ENCODE measurements around the gene PLET1. TPM values are rescaled to one million over a fixed set of nuclear protein-coding genes. Genes with fewer than 3 reads are reported as not detected.
A peak's percentile ranks its signal among the peaks of the same experiment; 100 is the strongest.

The PLET1 gene
- total RNA-seq, 4 donors from 2014 or later = not detected

DNA sequence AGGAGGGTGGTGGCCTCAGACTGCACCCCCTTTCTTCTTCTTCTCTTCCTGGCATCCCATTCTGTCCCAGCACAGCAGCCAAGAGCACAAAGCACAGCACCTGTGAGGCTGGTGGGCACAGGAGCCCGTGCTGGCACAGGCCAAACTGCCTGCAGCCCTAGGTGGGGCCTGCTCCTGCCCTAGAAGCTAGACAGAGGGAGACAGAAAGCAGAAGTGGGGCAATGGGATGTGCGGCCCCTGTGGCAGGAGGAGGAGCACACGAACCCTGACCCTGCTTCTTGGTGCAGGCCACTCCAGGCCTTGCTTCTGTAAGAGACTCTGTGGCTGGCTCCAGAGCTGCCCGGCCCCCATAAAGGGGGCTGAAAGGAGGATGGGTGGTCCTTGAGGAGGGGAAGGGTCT, 38.4 kb downstream of the PLET1 start:
- Histone ChIP-seq H3K27me3 (no peaks in the 10 kb centered on the region), H3K9me3 (no peaks in the 10 kb centered on the region), H3K27ac (peak overlapping the region in 1 of 2 donors; percentile 45), H3K4me1 (no peaks in the 10 kb centered on the region), H3K4me3 (no peak overlapping the region), H3K36me3 (no peaks in the 10 kb centered on the region)
- TF ChIP-seq, protein P1, sequence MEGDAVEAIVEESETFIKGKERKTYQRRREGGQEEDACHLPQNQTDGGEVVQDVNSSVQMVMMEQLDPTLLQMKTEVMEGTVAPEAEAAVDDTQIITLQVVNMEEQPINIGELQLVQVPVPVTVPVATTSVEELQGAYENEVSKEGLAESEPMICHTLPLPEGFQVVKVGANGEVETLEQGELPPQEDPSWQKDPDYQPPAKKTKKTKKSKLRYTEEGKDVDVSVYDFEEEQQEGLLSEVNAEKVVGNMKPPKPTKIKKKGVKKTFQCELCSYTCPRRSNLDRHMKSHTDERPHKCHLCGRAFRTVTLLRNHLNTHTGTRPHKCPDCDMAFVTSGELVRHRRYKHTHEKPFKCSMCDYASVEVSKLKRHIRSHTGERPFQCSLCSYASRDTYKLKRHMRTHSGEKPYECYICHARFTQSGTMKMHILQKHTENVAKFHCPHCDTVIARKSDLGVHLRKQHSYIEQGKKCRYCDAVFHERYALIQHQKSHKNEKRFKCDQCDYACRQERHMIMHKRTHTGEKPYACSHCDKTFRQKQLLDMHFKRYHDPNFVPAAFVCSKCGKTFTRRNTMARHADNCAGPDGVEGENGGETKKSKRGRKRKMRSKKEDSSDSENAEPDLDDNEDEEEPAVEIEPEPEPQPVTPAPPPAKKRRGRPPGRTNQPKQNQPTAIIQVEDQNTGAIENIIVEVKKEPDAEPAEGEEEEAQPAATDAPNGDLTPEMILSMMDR (IDR thresholded peaks at IDR 0.05) = no peak
- no peak for TF ChIP-seq POLR2A (IDR thresholded peaks at IDR 0.05)
- no peak for DNase-seq
- intact Hi-C loops (cut with DNase I; ENCODE audit: low total_unique reads) = no loop called here

DNA sequence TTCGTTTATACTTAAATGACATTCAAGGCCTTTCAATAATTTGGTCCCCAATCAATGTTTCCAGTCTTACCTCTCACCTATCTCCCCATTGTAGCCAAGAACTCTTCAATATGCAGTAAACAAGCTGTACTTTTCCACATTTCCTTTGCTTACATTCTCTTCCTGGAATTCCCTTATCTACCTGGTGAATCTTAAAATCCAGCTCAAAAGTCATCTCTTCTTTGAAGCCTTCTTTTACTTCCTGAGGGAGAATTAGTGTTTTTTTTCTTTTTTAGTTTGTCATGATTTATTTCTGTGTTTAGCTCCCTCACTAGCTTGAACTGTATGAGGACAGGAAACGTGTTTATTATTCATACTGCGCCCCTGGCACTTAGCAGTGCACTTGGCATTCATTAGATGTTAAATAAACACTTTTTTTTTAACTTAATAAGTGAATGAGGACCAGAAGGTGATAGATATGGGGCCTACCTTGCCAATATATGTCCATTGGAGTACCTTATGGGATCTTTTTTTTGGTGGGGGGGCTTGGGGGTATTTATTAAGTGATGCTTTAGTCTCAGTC, 39.3 kb downstream of the PLET1 start:
- Histone ChIP-seq H3K36me3 (no peaks in the 10 kb centered on the region), H3K27ac (peak overlapping the region; percentile 29 to 45), H3K27me3 (no peaks in the 10 kb centered on the region), H3K4me1 (no peaks in the 10 kb centered on the region), H3K4me3 (no peak overlapping the region), H3K9me3 (no peaks in the 10 kb centered on the region)
- intact Hi-C loops (cut with DNase I; ENCODE audit: low total_unique reads) = no loop called here
- TF ChIP-seq POLR2A (IDR thresholded peaks at IDR 0.05) = no peak
- TF ChIP-seq, protein P1 (IDR thresholded peaks at IDR 0.05) = no peak
- no peak for DNase-seq

DNA sequence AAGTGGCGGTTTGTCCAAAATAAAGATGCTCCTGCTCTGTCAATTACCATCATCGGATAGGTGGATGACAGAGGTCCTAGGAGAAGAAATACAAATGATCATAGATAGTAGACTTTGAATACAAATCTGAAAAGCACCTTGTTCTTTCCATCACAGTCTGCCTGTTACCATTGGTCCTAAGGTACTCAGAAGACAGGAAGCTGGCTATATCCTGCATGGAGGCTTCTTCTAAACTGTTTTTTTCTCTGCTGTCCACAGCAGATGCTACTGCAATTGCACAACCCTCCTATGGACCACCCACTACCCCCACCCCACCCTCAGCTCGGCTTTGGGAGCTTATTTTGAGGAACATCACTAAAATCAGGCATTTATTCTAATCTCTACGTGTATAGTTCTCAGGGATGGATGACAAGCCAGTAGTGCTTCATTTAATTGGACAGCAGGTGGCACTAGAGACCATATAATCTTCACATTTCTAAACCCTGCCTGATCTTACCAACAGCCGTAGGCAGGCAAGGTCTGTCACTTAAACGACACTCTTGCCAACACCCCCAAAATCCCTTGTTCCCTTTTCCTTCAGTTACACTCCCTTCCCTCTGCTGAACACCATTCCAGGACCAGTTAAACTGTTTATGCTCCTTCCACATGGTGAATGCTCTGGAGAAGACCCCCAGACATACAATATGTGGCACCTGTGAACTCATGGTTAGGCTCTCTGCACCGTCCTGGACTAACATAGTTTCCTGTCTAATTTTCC, 41.0 kb downstream of the PLET1 start:
- Histone ChIP-seq H3K4me1 (no peaks in the 10 kb centered on the region), H3K36me3 (no peaks in the 10 kb centered on the region), H3K27ac (peak overlapping the region in 1 of 2 donors; percentile 45), H3K27me3 (no peaks in the 10 kb centered on the region), H3K9me3 (no peaks in the 10 kb centered on the region), H3K4me3 (no peak overlapping the region)
- peak; percentile 19 to 51 for DNase-seq
- intact Hi-C loops (cut with DNase I; ENCODE audit: low total_unique reads) = loop anchor here (5.0 kb wide), 1 partner anchor 63 kb away; no protein-coding TSS in a partner anchor
- TF ChIP-seq, protein P1 (IDR thresholded peaks at IDR 0.05) = peak; percentile 80 to 94 (median 87)
- peak in 1 of 2 donors; percentile 12 for TF ChIP-seq POLR2A (IDR thresholded peaks at IDR 0.05)

DNA sequence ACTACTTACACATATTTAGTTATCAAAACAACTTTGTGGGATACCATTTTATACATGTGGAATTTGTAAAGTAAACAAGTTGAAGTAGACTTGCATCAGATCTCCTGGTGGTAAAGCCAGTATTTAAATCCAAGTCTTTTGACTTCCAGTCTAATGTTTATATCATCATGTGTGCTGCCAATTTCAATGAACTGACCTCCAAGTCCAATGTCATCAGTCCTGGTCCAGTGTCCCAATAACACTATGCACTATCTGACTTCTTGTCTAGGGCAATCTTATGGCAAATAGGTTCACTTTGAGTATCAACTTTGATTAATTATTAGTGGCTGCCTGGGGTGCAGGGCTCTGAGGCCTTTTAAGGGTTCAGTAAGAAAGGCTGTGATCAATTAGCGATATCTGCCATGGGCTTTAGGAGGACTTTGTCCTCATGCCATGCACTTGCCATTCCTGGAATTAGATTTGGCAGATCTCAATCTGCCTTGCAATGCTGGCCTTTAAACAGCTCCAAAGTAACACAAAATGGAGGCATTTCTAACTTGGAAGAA, 44.0 kb downstream of the PLET1 start:
- H3K27ac ChIP-seq = no peak overlapping the region
- no peaks in the 10 kb centered on the region for H3K4me1 ChIP-seq
- no peak overlapping the region for H3K4me3 ChIP-seq
- intact Hi-C loops (cut with DNase I; ENCODE audit: low total_unique reads) = loop anchor here (5.0 kb wide), 1 partner anchor 66 kb away; no protein-coding TSS in a partner anchor
- no peaks in the 10 kb centered on the region for H3K36me3 ChIP-seq
- H3K27me3 ChIP-seq = no peaks in the 10 kb centered on the region
- H3K9me3 ChIP-seq = no peaks in the 10 kb centered on the region
- DNase-seq = no peak
- TF ChIP-seq, protein P1 (IDR thresholded peaks at IDR 0.05) = no peak
- no peak for TF ChIP-seq POLR2A (IDR thresholded peaks at IDR 0.05)

DNA sequence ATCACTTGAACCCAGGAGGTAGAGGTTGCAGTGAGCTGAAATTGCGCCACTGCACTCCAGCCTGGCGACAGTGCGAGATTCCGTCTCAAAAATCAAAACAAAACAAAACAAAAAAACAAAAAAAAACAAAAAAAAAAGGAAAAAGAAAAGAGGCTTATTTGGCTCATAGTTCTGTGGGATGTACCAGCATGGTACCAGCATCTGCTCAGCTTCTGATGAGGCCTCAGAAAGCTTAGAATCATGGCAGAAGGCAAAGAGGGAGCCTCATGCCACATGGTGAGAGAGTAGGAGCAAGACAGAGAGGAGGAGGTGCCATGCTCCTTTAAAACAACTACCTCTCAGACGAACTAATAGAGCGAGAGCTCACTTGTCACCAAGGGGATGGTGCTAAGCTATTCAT, 45.0 kb downstream of the PLET1 start:
- DNase-seq = no peak
- Histone ChIP-seq H3K27ac (no peak overlapping the region), H3K36me3 (no peaks in the 10 kb centered on the region), H3K4me1 (no peaks in the 10 kb centered on the region), H3K4me3 (no peak overlapping the region), H3K27me3 (no peaks in the 10 kb centered on the region), H3K9me3 (no peaks in the 10 kb centered on the region)
- TF ChIP-seq, protein P1 (IDR thresholded peaks at IDR 0.05) = no peak
- no peak for TF ChIP-seq POLR2A (IDR thresholded peaks at IDR 0.05)
- intact Hi-C loops (cut with DNase I; ENCODE audit: low total_unique reads) = loop anchor here (5.0 kb wide), 1 partner anchor 67 kb away; no protein-coding TSS in a partner anchor
